Smooth muscle cell (in vitro differentiated cells): ENCODE data around the gene NFKBIL1. TPM values are rescaled to one million over a fixed set of nuclear protein-coding genes. Genes with fewer than 3 reads are reported as not detected.

Experiments used
- DNase-seq: peaks from one replicate; lab custom pipeline; 2025; ENCODE audit not compliant: unreplicated experiment; lab: John Stamatoyannopoulos, UW
- H2AFZ ChIP-seq: fragments of 200-600 bp; sonication (generic); 2 replicates; pipeline ENCODE4 v1.6.0; 2016; ENCODE audit warnings: antibody characterized with exemption, low read depth, mild to moderate bottlenecking
- H3F3A ChIP-seq: fragments of 200-600 bp; sonication (generic); 2 replicates; pipeline ENCODE4 v1.6.0; 2017; ENCODE audit warnings: antibody characterized with exemption, low read depth
- H3K27ac ChIP-seq: fragments of 200-600 bp; sonication (generic); 2 replicates; pipeline ENCODE4 v1.5.1; 2016; ENCODE audit warnings: low read depth, mild to moderate bottlenecking
- H3K27me3 ChIP-seq: fragments of 200-600 bp; sonication (generic); 2 replicates; pipeline ENCODE4 v1.6.1; 2016; ENCODE audit warnings: low read depth, mild to moderate bottlenecking
- H3K36me3 ChIP-seq: fragments of 200-600 bp; sonication (generic); 2 replicates; pipeline ENCODE4 v1.5.1; 2016; ENCODE audit warnings: low read depth
- H3K4me1 ChIP-seq: fragments of 200-600 bp; sonication (generic); 2 replicates; pipeline ENCODE4 v1.5.1; 2016; ENCODE audit warnings: low read depth
- H3K4me2 ChIP-seq: fragments of 200-600 bp; sonication (generic); 2 replicates; pipeline ENCODE4 v1.6.0; 2016; ENCODE audit warnings: mild to moderate bottlenecking
- H3K4me3 ChIP-seq: fragments of 200-600 bp; sonication (generic); 2 replicates; pipeline ENCODE4 v1.5.1; 2016; ENCODE audit warnings: mild to moderate bottlenecking
- H3K79me2 ChIP-seq: fragments of 200-600 bp; sonication (generic); 2 replicates; pipeline ENCODE4 v1.6.0; 2016; ENCODE audit warnings: low read depth, mild to moderate bottlenecking
- H3K9ac ChIP-seq: fragments of 200-600 bp; sonication (generic); 2 replicates; pipeline ENCODE4 v1.6.0; 2016; ENCODE audit warnings: low read depth
- H3K9me3 ChIP-seq: fragments of 200-600 bp; sonication (generic); replicated peaks from 2 replicates; pipeline ENCODE4 v1.5.1; 2016; ENCODE audit warnings: low read depth
- H4K20me1 ChIP-seq: fragments of 200-600 bp; sonication (generic); 2 replicates; pipeline ENCODE4 v1.6.0; 2016; ENCODE audit warnings: low read depth
- CTCF ChIP-seq: fragments of 200-600 bp; sonication (generic); IDR thresholded peaks from 2 replicates; pipeline ENCODE4 v1.5.1; 2017; ENCODE audit warnings: borderline replicate concordance, mild to moderate bottlenecking, antibody characterized with exemption; ENCODE audit not compliant: insufficient read depth, poor library complexity, severe bottlenecking
- WGBS: methylation state at CpG from one replicate; pipeline ENCODE4 v1.1.7; 2016; ENCODE audit warnings: low lambda C conversion rate; 5-methylcytosine and 5-hydroxymethylcytosine counted together
- polyA plus RNA-seq: library from polyadenylated mRNA; unstranded; fragments of >200 nt; fragmentation: Nextera tagmentation; extraction: Ambion mirVana; gene quantifications from 2 replicates; pipeline ENCODE4 v1.2.1, GENCODE V29; 2016
- total RNA-seq: library from RNA; depleted of rRNA; stranded (reverse); fragments of >200 nt; gene quantifications from 2 replicates; pipeline ENCODE4 v1.2.3, GENCODE V29; 2014

NFKBIL1 gene
- total and polyA plus RNA-seq, 2 experiments from 2014 or later, result 8.1 to 23.5 TPM

- H2AFZ ChIP-seq, result no peak overlapping the region
- H3K4me2 ChIP-seq, result no peak overlapping the region
- H3K4me3 ChIP-seq, result no peak overlapping the region
- H3K9ac ChIP-seq, result no peak overlapping the region
- 72% methylated on average over 4 of the region's 4 CpGs for WGBS
- no peaks in the 10 kb centered on the region for H3K9me3 ChIP-seq
- peaks cover 5% of the 10 kb centered on the region for H3F3A ChIP-seq
- peak overlapping the region; percentile 31 for H3K27ac ChIP-seq
- H3K4me1 ChIP-seq, result no peaks in the 10 kb centered on the region
- H4K20me1 ChIP-seq, result peaks cover 18% of the 10 kb centered on the region
- no peaks in the 10 kb centered on the region for H3K79me2 ChIP-seq
- no peaks in the 10 kb centered on the region for H3K27me3 ChIP-seq
- DNase-seq, result no peak
- no peaks in the 10 kb centered on the region for H3K36me3 ChIP-seq
- TF ChIP-seq CTCF, result no peak
Observed at GRCh38 chr6:31525932-31526591, 21.3 kb upstream of the NFKBIL1 start.

GRCh38 chr6:31528307-31528777 lies 19.1 kb upstream of the NFKBIL1 start:
- Histone ChIP-seq H3K9me3 (no peaks in the 10 kb centered on the region), H3F3A (peaks cover 19% of the 10 kb centered on the region), H4K20me1 (peaks cover 41% of the 10 kb centered on the region), H3K79me2 (no peaks in the 10 kb centered on the region), H3K9ac (no peak overlapping the region), H3K4me1 (no peaks in the 10 kb centered on the region), H3K4me3 (no peak overlapping the region), H3K36me3 (peaks cover 9% of the 10 kb centered on the region), H3K27ac (no peak overlapping the region), H2AFZ (no peak overlapping the region), H3K27me3 (no peaks in the 10 kb centered on the region), H3K4me2 (no peak overlapping the region)
- no peak for TF ChIP-seq CTCF
- no peak for DNase-seq
- WGBS, result 94% methylated on average over 4 of the region's 4 CpGs

- Histone ChIP-seq H3K4me2 (no peak within 1 kb of the TSS), H3K27ac (no peak within 1 kb of the TSS), H3K4me3 (no peak within 1 kb of the TSS), H3K27me3 (no peaks in the 10 kb centered on the region), H3K9me3 (no peaks in the 10 kb centered on the region), H3F3A (peaks cover 23% of the 10 kb centered on the region), H3K9ac (no peak within 1 kb of the TSS), H3K4me1 (no peaks in the 10 kb centered on the region), H2AFZ (no peak within 1 kb of the TSS), H4K20me1 (peaks cover 46% of the 10 kb centered on the region), H3K36me3 (peaks cover 11% of the 10 kb centered on the region), H3K79me2 (no peaks in the 10 kb centered on the region)
- DNase-seq, result no peak
- TF ChIP-seq CTCF, result no peak
- WGBS, result 86% methylated on average over 7 of the region's 7 CpGs
Observed at GRCh38 chr6:31528821-31529328, 18.5 kb upstream of the NFKBIL1 start, which contains the start of gene MCCD1. TSS of gene MCCD1 (plus strand) at chr6:31528962. CDS start at chr6:31529015, 53 bp downstream.
